Natural killer cell (primary cell): ENCODE measurements around the gene SNRK. TPM values are rescaled to one million over a fixed set of nuclear protein-coding genes. Genes with fewer than 3 reads are reported as not detected.

ENCODE experiments used
- ATAC-seq, 3 donors: fragments of 150-1000 bp in 2 of 3; fragments of 200-7000 bp in 1 of 3; cut with Tn5 transposase; 1 replicate in 1 of 3; 2 replicates in 2 of 3; pipeline ENCODE4 v1.10.0; 2021; ENCODE audit warnings: mild to moderate bottlenecking in 2 of 3, moderate library complexity in 2 of 3
- DNase-seq, 2 donors: peaks; one replicate each; pipeline versions ENCODE4 v3.0.0 to v3.0.0-alpha.2; 2013 to 2021; ENCODE audit warnings: mixed read lengths in 1 of 2
- H3K27ac ChIP-seq: one replicate; pipeline ENCODE4 v1.5.1; 2013; ENCODE audit warnings: mild to moderate bottlenecking, low read length
- H3K27me3 ChIP-seq: one replicate; pipeline ENCODE4 v1.6.1; 2013; ENCODE audit warnings: low read length; ENCODE audit not compliant: control insufficient read depth, insufficient read depth
- H3K36me3 ChIP-seq: one replicate; pipeline ENCODE4 v1.6.1; 2013; ENCODE audit warnings: low read length; ENCODE audit not compliant: control insufficient read depth, insufficient read depth
- H3K4me1 ChIP-seq: one replicate; pipeline ENCODE4 v1.6.1; 2013; ENCODE audit warnings: low read length; ENCODE audit not compliant: control insufficient read depth, insufficient read depth
- H3K4me3 ChIP-seq: one replicate; pipeline ENCODE4 v1.5.1; 2013; ENCODE audit warnings: low read length
- H3K9me3 ChIP-seq: one replicate; pipeline ENCODE4 v1.6.1; 2013; ENCODE audit warnings: low read length; ENCODE audit not compliant: control insufficient read depth, insufficient read depth
- H3K27ac Mint-ChIP-seq, 2 donors: one replicate each; pipeline ENCODE4 v1.8.0; 2022; ENCODE audit warnings: mild to moderate bottlenecking in 2 of 2, mixed read lengths in 2 of 2, moderate library complexity in 1 of 2
- H3K27me3 Mint-ChIP-seq, 2 donors: one replicate each; pipeline ENCODE4 v1.8.0; 2022; ENCODE audit warnings: low read depth in 2 of 2, mixed read lengths in 2 of 2
- H3K36me3 Mint-ChIP-seq: one replicate; pipeline ENCODE4 v1.8.0; 2022; ENCODE audit warnings: mixed read lengths
- H3K4me1 Mint-ChIP-seq, 2 donors: one replicate each; pipeline ENCODE4 v1.8.0; 2022; ENCODE audit warnings: mixed read lengths in 2 of 2
- H3K4me3 Mint-ChIP-seq: one replicate; pipeline ENCODE4 v1.8.0; 2022; ENCODE audit warnings: mild to moderate bottlenecking, moderate library complexity, mixed read lengths
- H3K9me3 Mint-ChIP-seq, 2 donors: one replicate each; pipeline ENCODE4 v1.8.0; 2022; ENCODE audit warnings: mixed read lengths in 2 of 2
- CTCF ChIP-seq: fragments of 200-600 bp; IDR thresholded peaks from one replicate; pipeline ENCODE4 v1.8.0; 2022; ENCODE audit warnings: antibody characterized with exemption
- WGBS: methylation state at CpG from one replicate; pipeline ENCODE4 v1.1.7; 2013; ENCODE audit warnings: missing lambda C conversion rate; ENCODE audit not compliant: insufficient coverage; 5-methylcytosine and 5-hydroxymethylcytosine counted together
- intact Hi-C: fragments of 100-400 bp; cut with micrococcal nuclease; formaldehyde crosslinking; loops from one replicate; pipeline ENCODE4 v1.14.2; 2022
- total RNA-seq, 4 donors: library from RNA; stranded (reverse); fragments of 120-200 nt in 1 of 4; gene quantifications; one replicate each; pipeline versions ENCODE4 v1.2.3 to v1.2.4, GENCODE V29; 2013 to 2022

SNRK gene
- total RNA-seq, 3 donors from 2014 or later (not counting 1 experiment from before 2014, with no cell fraction given): 177 to 209 (median 186) TPM

DNA sequence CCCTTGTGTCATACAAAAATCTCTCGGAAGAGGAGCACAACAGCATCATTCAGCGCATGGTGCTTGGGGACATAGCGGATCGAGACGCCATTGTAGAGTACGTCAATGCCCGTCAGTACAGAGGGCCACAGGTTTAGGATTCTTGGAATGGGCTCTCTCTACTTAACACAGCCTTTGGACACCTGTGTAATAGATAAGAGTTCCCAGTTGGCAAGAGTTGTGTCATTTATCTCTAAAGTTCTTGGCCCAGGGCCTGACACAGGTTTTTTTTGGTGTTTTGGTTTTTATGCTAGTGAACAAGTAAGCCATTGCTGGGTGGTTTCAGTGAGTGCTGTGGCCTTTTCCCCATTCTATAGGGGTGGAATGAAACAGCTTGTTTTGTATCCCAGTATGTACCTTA lies 54.1 kb downstream of the SNRK start:
- DNase-seq (no peak), ATAC-seq (no peak)
- peaks cover 37 to 43% of the 10 kb centered on the region in 2 donors for H3K4me1 Mint-ChIP-seq
- peaks cover 49% of the 10 kb centered on the region for H3K36me3 Mint-ChIP-seq
- no peak overlapping the region for H3K4me3 Mint-ChIP-seq
- 98% methylated on average over 7 of the region's 7 CpGs for WGBS
- H3K9me3 Mint-ChIP-seq: peaks cover 2 to 10% of the 10 kb centered on the region in 2 donors
- Histone ChIP-seq H3K36me3 (peaks cover 86% of the 10 kb centered on the region), H3K27me3 (no peaks in the 10 kb centered on the region), H3K4me1 (peaks cover 22% of the 10 kb centered on the region), H3K27ac (no peak overlapping the region), H3K9me3 (peaks cover 20% of the 10 kb centered on the region), H3K4me3 (no peak overlapping the region)
- peak overlapping the region in 1 of 2 donors; percentile 57 for H3K27ac Mint-ChIP-seq
- no peak for TF ChIP-seq CTCF
- no peaks in the 10 kb centered on the region for H3K27me3 Mint-ChIP-seq
- intact Hi-C loops: no loop called here

DNA sequence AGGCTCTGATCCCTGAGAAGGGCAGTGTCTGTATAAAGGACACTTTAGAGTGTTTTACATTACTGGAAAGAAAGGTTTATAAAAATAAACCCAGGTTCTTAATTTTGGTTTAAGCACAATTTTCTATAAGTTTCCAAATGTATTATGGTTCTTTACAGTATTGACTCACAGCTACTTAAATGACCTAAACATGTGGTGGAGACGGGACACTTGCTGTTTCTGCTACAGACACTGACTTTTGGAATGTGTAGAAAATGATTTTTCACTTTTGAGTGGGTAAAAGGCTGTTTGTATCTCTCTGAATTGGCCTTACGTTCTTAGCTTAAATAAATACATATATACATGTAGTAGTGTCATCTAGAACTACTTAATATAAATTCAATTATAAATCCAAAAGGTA lies 55.4 kb downstream of the SNRK start:
- Mint-ChIP-seq H3K4me1 (peaks cover 40 to 51% of the 10 kb centered on the region in 2 donors), H3K4me3 (no peak overlapping the region), H3K9me3 (peaks cover 0 to 3% of the 10 kb centered on the region in 2 donors), H3K27ac (peak overlapping the region; percentile 72 to 97), H3K36me3 (peaks cover 35% of the 10 kb centered on the region), H3K27me3 (no peaks in the 10 kb centered on the region)
- no peak for TF ChIP-seq CTCF
- Histone ChIP-seq H3K36me3 (peaks cover 80% of the 10 kb centered on the region), H3K27ac (no peak overlapping the region), H3K4me1 (peaks cover 35% of the 10 kb centered on the region), H3K27me3 (no peaks in the 10 kb centered on the region), H3K9me3 (peaks cover 15% of the 10 kb centered on the region), H3K4me3 (no peak overlapping the region)
- DNase-seq: no peak
- 40% methylated on average over 1 of the region's 2 CpGs for WGBS
- intact Hi-C loops: no loop called here
- ATAC-seq: no peak

DNA sequence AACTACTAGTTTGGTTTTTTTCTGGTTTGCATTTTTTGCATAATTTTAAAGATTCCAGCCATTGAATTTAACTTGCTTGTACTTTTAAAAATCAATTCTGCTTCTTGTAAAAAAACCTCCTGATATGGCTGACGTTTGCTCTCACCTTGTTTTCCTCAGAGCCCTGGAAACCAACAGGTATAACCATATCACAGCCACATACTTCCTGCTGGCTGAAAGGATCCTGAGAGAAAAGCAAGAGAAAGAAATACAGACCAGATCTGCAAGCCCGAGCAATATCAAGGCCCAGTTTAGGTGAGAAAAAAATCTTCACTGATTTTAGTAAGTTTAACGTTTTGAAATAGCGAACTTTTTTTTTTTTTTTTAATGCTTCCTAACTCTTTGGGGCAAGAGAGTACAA lies 56.8 kb downstream of the SNRK start:
- peaks cover 32% of the 10 kb centered on the region for H3K36me3 Mint-ChIP-seq
- ATAC-seq (no peak), DNase-seq (peak in 1 of 2 donors; percentile 55)
- H3K9me3 Mint-ChIP-seq: peaks cover 0 to 8% of the 10 kb centered on the region in 2 donors
- peak overlapping the region; percentile 97 to 98 for H3K27ac Mint-ChIP-seq
- peak overlapping the region; percentile 13 for H3K27ac ChIP-seq
- H3K27me3 ChIP-seq: no peaks in the 10 kb centered on the region
- H3K4me1 ChIP-seq: peaks cover 48% of the 10 kb centered on the region
- intact Hi-C loops: no loop called here
- H3K4me1 Mint-ChIP-seq: peaks cover 54 to 65% of the 10 kb centered on the region in 2 donors
- H3K36me3 ChIP-seq: peaks cover 77% of the 10 kb centered on the region
- TF ChIP-seq CTCF: no peak
- no peak overlapping the region for H3K4me3 ChIP-seq
- 44% methylated on average over 4 of the region's 4 CpGs for WGBS
- H3K4me3 Mint-ChIP-seq: peak overlapping the region; percentile 35
- peaks cover 8% of the 10 kb centered on the region for H3K9me3 ChIP-seq
- H3K27me3 Mint-ChIP-seq: no peaks in the 10 kb centered on the region

GRCh38 chr3:43343815-43344214 lies 57.5 kb downstream of the SNRK start:
- Histone ChIP-seq H3K4me3 (no peak overlapping the region), H3K4me1 (peaks cover 54% of the 10 kb centered on the region), H3K27me3 (no peaks in the 10 kb centered on the region), H3K36me3 (peaks cover 77% of the 10 kb centered on the region), H3K27ac (peak overlapping the region; percentile 13), H3K9me3 (peaks cover 9% of the 10 kb centered on the region)
- 94% methylated on average over 2 of the region's 3 CpGs for WGBS
- Mint-ChIP-seq H3K4me1 (peaks cover 61 to 71% of the 10 kb centered on the region in 2 donors), H3K36me3 (peaks cover 28% of the 10 kb centered on the region), H3K4me3 (peak overlapping the region; percentile 40), H3K9me3 (peaks cover 0 to 5% of the 10 kb centered on the region in 2 donors), H3K27ac (peak overlapping the region; percentile 97 to 98), H3K27me3 (no peaks in the 10 kb centered on the region)
- DNase-seq (no peak), ATAC-seq (no peak)
- TF ChIP-seq CTCF: no peak
- intact Hi-C loops: no loop called here
